HCT116 (cell line): Measurements from ENCODE around the gene DLST.

ENCODE experiments used
- EZH2 ChIP-seq: fragments of 200-600 bp; sonication (generic); IDR thresholded peaks from 2 replicates; pipeline ENCODE4 v1.6.1; 2017; ENCODE audit warnings: antibody characterized with exemption, mixed run types
- EZH2phosphoT487 ChIP-seq: fragments of 200-600 bp; IDR thresholded peaks from 2 replicates; pipeline ENCODE4 v1.6.1; 2018; ENCODE audit warnings: antibody characterized with exemption, borderline replicate concordance
- SP1 ChIP-seq: IDR thresholded peaks from 2 replicates; pipeline ENCODE4 v1.6.1; 2012; ENCODE audit warnings: low read depth
- YY1 ChIP-seq: IDR thresholded peaks from 2 replicates; pipeline ENCODE4 v1.6.1; 2011; ENCODE audit warnings: low read length, low read depth, moderate library complexity, mild to moderate bottlenecking; ENCODE audit not compliant: insufficient replicate concordance; ENCODE audit errors: extremely low read depth
- ZNF274 ChIP-seq: fragments of 200-500 bp; sonication (Bioruptor generic); IDR thresholded peaks from 2 replicates; pipeline ENCODE4 v1.6.1; 2014; ENCODE audit warnings: mild to moderate bottlenecking, low read depth, low read length, inconsistent platforms
- TF ChIP-seq, protein P1 (sequence below), 3 experiments: fragments of 200-600 bp in 1 of 3; sonication (generic) in 1 of 3; IDR thresholded peaks in 2 of 3; conservative IDR thresholded peaks in 1 of 3; 2 replicates each; pipeline ENCODE4 v1.5.1; 2012 to 2017; ENCODE audit warnings: low read depth in 2 of 3, low read length in 2 of 3, antibody characterized with exemption in 1 of 3, borderline replicate concordance in 1 of 3, control low read depth in 1 of 3, mild to moderate bottlenecking in 1 of 3, mixed read lengths in 1 of 3, mixed run types in 1 of 3, moderate library complexity in 1 of 3; ENCODE audit not compliant: insufficient read depth in 1 of 3
- TF ChIP-seq, protein P2 (sequence below): IDR thresholded peaks from 2 replicates; pipeline ENCODE4 v1.6.1; 2012

DNA sequence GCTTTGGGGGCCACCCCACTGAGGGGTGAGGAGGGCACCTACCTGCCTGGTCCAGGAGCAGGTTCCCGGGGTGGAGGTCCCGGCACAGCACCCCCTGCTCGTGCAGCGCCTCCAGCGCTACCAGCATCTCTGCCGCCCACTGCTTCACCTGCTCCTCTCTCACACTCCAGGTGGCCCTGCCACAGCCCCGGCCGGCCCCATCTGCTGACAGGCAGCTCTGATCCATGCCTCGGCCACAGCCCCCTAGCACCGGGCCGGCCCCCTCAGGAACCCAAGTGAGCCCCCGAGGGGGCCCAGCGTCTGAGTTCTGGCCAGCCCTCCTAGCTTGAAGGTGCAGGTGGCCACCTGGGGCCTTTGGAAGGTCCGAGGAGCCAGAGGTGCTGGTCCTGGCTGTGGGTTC lies 27.8 kb downstream of the DLST start:
- TF ChIP-seq YY1 (no peak), ZNF274 (no peak), SP1 (no peak), EZH2 (no peak), EZH2phosphoT487 (no peak)
- TF ChIP-seq, protein P1, sequence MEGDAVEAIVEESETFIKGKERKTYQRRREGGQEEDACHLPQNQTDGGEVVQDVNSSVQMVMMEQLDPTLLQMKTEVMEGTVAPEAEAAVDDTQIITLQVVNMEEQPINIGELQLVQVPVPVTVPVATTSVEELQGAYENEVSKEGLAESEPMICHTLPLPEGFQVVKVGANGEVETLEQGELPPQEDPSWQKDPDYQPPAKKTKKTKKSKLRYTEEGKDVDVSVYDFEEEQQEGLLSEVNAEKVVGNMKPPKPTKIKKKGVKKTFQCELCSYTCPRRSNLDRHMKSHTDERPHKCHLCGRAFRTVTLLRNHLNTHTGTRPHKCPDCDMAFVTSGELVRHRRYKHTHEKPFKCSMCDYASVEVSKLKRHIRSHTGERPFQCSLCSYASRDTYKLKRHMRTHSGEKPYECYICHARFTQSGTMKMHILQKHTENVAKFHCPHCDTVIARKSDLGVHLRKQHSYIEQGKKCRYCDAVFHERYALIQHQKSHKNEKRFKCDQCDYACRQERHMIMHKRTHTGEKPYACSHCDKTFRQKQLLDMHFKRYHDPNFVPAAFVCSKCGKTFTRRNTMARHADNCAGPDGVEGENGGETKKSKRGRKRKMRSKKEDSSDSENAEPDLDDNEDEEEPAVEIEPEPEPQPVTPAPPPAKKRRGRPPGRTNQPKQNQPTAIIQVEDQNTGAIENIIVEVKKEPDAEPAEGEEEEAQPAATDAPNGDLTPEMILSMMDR (IDR thresholded peaks at IDR 0.05 in 2 of 3, conservative IDR thresholded peaks at IDR 0.05 in 1 of 3; ENCODE audit: borderline replicate concordance in 1 of 3, insufficient read depth in 1 of 3, low read depth in 2 of 3, low read length in 2 of 3) = no peak
- TF ChIP-seq, protein P2, sequence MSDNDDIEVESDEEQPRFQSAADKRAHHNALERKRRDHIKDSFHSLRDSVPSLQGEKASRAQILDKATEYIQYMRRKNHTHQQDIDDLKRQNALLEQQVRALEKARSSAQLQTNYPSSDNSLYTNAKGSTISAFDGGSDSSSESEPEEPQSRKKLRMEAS = no peak
